ENCODE data around the gene SYS1. TPM values are rescaled to one million over a fixed set of nuclear protein-coding genes. Genes with fewer than 3 reads are reported as not detected.

Gene SYS1
- total RNA-seq, 1 experiment from 2014 or later = 27.8 TPM

Other genes with a start within 250 kb of the SYS1 start
- gene WFDC5, start 248.0 kb upstream of the SYS1 start, total RNA-seq (2014; rRNA removed; shearing (Covaris generic)) = not detected in 2 replicates
- gene WFDC12, start 238.7 kb upstream of the SYS1 start, total RNA-seq (2014; rRNA removed; shearing (Covaris generic)) = not detected in 2 replicates
- not detected in 2 replicates for gene PI3, start 188.3 kb upstream of the SYS1 start, total RNA-seq (2014; rRNA removed; shearing (Covaris generic))
- gene SEMG1, start 156.1 kb upstream of the SYS1 start, total RNA-seq (2014; rRNA removed; shearing (Covaris generic)) = not detected in 2 replicates
- not detected in 2 replicates for gene SEMG2, start 141.8 kb upstream of the SYS1 start, total RNA-seq (2014; rRNA removed; shearing (Covaris generic))
- gene SLPI, start 108.6 kb upstream of the SYS1 start, total RNA-seq (2014; rRNA removed; shearing (Covaris generic)) = not detected in 2 replicates
- gene RBPJL, start 56.3 kb upstream of the SYS1 start, total RNA-seq (2014; rRNA removed; shearing (Covaris generic)) = not detected in 2 replicates
- 0.18 TPM in 1 of 2 replicates, not detected in the other for gene MATN4, start 54.9 kb upstream of the SYS1 start, total RNA-seq (2014; rRNA removed; shearing (Covaris generic))
- gene SDC4, start 14.7 kb upstream of the SYS1 start, total RNA-seq (2014; rRNA removed; shearing (Covaris generic)) = 47.4 and 48.7 TPM in 2 replicates
- gene TP53TG5, start 15.2 kb downstream of the SYS1 start, total RNA-seq (2014; rRNA removed; shearing (Covaris generic)) = not detected in 2 replicates
- gene DBNDD2, start 45.1 kb downstream of the SYS1 start, total RNA-seq (2014; rRNA removed; shearing (Covaris generic)) = 5.2 and 8.1 TPM in 2 replicates
- 106 and 110 TPM in 2 replicates for gene PIGT, start 53.0 kb downstream of the SYS1 start, total RNA-seq (2014; rRNA removed; shearing (Covaris generic))
- gene WFDC2, start 106.6 kb downstream of the SYS1 start, total RNA-seq (2014; rRNA removed; shearing (Covaris generic)) = 5.0 and 6.6 TPM in 2 replicates
- gene SPINT3, start 152.5 kb downstream of the SYS1 start, total RNA-seq (2014; rRNA removed; shearing (Covaris generic)) = not detected in 2 replicates
- not detected in 2 replicates for gene WFDC6, start 176.3 kb downstream of the SYS1 start, total RNA-seq (2014; rRNA removed; shearing (Covaris generic))
- gene EPPIN, start 184.2 kb downstream of the SYS1 start, total RNA-seq (2014; rRNA removed; shearing (Covaris generic)) = not detected in 2 replicates
- gene WFDC8, start 216.1 kb downstream of the SYS1 start, total RNA-seq (2014; rRNA removed; shearing (Covaris generic)) = not detected in 2 replicates